Astrocyte (in vitro differentiated cells and primary cell): ENCODE data around the gene C18orf32.

Experiments used
- EZH2 ChIP-seq: IDR thresholded peaks from 2 replicates; pipeline ENCODE4 v1.6.1; 2012; ENCODE audit warnings: mild to moderate bottlenecking, low read length, inconsistent platforms; ENCODE audit not compliant: insufficient read depth
- TF ChIP-seq, protein P1 (sequence below): IDR thresholded peaks from 2 replicates; pipeline ENCODE4 v1.5.1; 2011; ENCODE audit warnings: low read depth, mild to moderate bottlenecking, inconsistent platforms, low read length, moderate library complexity; ENCODE audit not compliant: insufficient read depth

DNA sequence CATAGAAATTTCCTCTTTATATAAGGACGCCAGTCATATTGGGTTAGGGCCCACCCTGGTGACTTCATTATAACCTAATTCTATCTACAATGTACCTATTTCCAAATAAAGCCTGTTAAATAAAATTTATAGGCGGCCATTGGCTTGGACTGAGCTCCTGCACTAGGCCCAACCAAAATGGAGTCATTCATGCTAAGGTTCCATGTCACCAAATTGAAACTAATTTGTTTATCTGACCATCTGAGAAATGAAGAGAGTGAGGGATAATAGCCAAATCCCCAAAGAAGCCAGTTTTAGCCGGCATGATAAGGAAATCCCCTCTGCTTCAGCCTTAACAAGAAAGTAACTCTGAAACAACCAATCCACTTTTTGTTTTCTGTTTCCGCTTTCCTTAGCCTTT, 19.4 kb downstream of the C18orf32 start:
- TF ChIP-seq, protein P1, sequence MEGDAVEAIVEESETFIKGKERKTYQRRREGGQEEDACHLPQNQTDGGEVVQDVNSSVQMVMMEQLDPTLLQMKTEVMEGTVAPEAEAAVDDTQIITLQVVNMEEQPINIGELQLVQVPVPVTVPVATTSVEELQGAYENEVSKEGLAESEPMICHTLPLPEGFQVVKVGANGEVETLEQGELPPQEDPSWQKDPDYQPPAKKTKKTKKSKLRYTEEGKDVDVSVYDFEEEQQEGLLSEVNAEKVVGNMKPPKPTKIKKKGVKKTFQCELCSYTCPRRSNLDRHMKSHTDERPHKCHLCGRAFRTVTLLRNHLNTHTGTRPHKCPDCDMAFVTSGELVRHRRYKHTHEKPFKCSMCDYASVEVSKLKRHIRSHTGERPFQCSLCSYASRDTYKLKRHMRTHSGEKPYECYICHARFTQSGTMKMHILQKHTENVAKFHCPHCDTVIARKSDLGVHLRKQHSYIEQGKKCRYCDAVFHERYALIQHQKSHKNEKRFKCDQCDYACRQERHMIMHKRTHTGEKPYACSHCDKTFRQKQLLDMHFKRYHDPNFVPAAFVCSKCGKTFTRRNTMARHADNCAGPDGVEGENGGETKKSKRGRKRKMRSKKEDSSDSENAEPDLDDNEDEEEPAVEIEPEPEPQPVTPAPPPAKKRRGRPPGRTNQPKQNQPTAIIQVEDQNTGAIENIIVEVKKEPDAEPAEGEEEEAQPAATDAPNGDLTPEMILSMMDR: no peak
- no peak for TF ChIP-seq EZH2
